Measurements from ENCODE around the gene DNAJB12. TPM values are rescaled to one million over a fixed set of nuclear protein-coding genes. Genes with fewer than 3 reads are reported as not detected.

Gene DNAJB12
- total and polyA plus RNA-seq, 10 of the 15 experiments (the other 5 are each of a cell fraction or from before 2014, with no cell fraction given), result 4.6 to 31.6 (median 18.8) TPM

- TF ChIP-seq, protein P1, sequence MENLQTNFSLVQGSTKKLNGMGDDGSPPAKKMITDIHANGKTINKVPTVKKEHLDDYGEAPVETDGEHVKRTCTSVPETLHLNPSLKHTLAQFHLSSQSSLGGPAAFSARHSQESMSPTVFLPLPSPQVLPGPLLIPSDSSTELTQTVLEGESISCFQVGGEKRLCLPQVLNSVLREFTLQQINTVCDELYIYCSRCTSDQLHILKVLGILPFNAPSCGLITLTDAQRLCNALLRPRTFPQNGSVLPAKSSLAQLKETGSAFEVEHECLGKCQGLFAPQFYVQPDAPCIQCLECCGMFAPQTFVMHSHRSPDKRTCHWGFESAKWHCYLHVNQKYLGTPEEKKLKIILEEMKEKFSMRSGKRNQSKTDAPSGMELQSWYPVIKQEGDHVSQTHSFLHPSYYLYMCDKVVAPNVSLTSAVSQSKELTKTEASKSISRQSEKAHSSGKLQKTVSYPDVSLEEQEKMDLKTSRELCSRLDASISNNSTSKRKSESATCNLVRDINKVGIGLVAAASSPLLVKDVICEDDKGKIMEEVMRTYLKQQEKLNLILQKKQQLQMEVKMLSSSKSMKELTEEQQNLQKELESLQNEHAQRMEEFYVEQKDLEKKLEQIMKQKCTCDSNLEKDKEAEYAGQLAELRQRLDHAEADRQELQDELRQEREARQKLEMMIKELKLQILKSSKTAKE (IDR thresholded peaks at IDR 0.05; ENCODE audit: low read depth, poor library complexity, severe bottlenecking), result no peak
- TF ChIP-seq, protein P2, sequence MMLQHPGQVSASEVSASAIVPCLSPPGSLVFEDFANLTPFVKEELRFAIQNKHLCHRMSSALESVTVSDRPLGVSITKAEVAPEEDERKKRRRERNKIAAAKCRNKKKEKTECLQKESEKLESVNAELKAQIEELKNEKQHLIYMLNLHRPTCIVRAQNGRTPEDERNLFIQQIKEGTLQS (IDR thresholded peaks at IDR 0.05; ENCODE audit: borderline replicate concordance, extremely low read depth, low read depth, low read length), result no peak
- TF ChIP-seq SREBF1 (IDR thresholded peaks at IDR 0.05; ENCODE audit: low read length) (no peak), NFIC (IDR thresholded peaks at IDR 0.05; ENCODE audit: low read depth, low read length) (no peak), FOXK2 (IDR thresholded peaks at IDR 0.05) (no peak)
- TF ChIP-seq, protein P3, sequence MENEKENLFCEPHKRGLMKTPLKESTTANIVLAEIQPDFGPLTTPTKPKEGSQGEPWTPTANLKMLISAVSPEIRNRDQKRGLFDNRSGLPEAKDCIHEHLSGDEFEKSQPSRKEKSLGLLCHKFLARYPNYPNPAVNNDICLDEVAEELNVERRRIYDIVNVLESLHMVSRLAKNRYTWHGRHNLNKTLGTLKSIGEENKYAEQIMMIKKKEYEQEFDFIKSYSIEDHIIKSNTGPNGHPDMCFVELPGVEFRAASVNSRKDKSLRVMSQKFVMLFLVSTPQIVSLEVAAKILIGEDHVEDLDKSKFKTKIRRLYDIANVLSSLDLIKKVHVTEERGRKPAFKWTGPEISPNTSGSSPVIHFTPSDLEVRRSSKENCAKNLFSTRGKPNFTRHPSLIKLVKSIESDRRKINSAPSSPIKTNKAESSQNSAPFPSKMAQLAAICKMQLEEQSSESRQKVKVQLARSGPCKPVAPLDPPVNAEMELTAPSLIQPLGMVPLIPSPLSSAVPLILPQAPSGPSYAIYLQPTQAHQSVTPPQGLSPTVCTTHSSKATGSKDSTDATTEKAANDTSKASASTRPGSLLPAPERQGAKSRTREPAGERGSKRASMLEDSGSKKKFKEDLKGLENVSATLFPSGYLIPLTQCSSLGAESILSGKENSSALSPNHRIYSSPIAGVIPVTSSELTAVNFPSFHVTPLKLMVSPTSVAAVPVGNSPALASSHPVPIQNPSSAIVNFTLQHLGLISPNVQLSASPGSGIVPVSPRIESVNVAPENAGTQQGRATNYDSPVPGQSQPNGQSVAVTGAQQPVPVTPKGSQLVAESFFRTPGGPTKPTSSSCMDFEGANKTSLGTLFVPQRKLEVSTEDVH (IDR thresholded peaks at IDR 0.05; ENCODE audit: low read depth, partially characterized antibody), result no peak
These were observed 25.1 kb upstream of the DNAJB12 start (continued) for GRCh38 chr10:72379776-72380175.

DNA sequence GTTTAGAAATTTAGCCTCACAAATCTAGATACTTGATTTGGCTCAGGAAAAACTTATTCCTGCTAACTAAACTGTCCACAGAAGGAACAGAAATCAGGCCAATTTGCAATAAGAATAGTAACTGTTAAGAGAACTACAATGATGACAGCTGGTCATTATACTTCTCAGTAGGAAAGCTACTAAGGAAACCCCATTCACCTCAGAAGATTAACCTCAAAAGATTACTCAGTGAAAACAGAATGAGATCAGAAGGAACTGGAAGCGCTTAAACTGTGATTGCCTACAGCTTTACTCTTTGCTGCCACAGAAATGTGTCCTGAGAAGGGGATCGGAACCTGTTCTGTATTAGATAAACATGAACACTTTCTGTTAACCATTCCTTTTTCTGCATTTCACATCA is 24.3 kb upstream of the DNAJB12 start:
- H3K4me3 ChIP-seq, result no peak overlapping the region
- no peak overlapping the region for H3K9ac ChIP-seq (ENCODE audit: control insufficient read depth, insufficient read depth, low read length)
- no peaks in the 10 kb centered on the region for H4K20me1 ChIP-seq (ENCODE audit: control insufficient read depth, insufficient read depth)
- DNase-seq (ENCODE audit: low read depth, low spot score), result no peak
- no peak overlapping the region for H3K27ac ChIP-seq (ENCODE audit: control insufficient read depth, insufficient read depth)
- H3K4me2 ChIP-seq (ENCODE audit: control insufficient read depth, insufficient read depth), result no peak overlapping the region
- no peaks in the 10 kb centered on the region for H3K4me1 ChIP-seq (ENCODE audit: control insufficient read depth, insufficient read depth, low read length)
- BruUV-seq (replicated peaks), result no TSS peak
- ChIA-PET SMC1A (ENCODE audit: uncharacterized antibody, unreplicated experiment) (no interaction called here), POLR2A (interaction anchor here (0.5 kb wide), 1 partner anchor 18 kb away, joined by 3 read pairs; no protein-coding TSS in a partner anchor), CTCF (no interaction called here), RAD21 (ENCODE audit: unreplicated experiment) (no interaction called here)
- 100% methylated on average over 2 of the region's 2 CpGs for WGBS (ENCODE audit: insufficient coverage, insufficient replicate concordance, low lambda C conversion rate, missing lambda C conversion rate)
- no peaks in the 10 kb centered on the region for H3K9me3 ChIP-seq (replicated peaks; ENCODE audit: control insufficient read depth, insufficient read depth, low read length)
- no peaks in the 10 kb centered on the region for H3K36me3 ChIP-seq (ENCODE audit: control insufficient read depth in 2 of 2, insufficient read depth in 2 of 2, low read length in 1 of 2)
- H2AFZ ChIP-seq (ENCODE audit: control insufficient read depth, low read depth, low read length), result no peak overlapping the region
- TF ChIP-seq WRNIP1 (IDR thresholded peaks at IDR 0.05; ENCODE audit: borderline replicate concordance, low read depth, low read length), result no peak
- peak; percentile 50; the same call in 1 of the 2 replicates for TF ChIP-seq RUNX3 (IDR thresholded peaks at IDR 0.05; ENCODE audit: low read length)
- in situ Hi-C loops (cut with MboI) (no loop called here), intact Hi-C loops (cut with micrococcal nuclease; ENCODE audit: unreplicated experiment) (no loop called here)
- no peak for ATAC-seq
- H3K27me3 ChIP-seq (replicated peaks in 1 of 2; ENCODE audit: control insufficient read depth in 2 of 2, insufficient read depth in 2 of 2, low read length in 1 of 2), result no peaks in the 10 kb centered on the region
- no peaks in the 10 kb centered on the region for H3K79me2 ChIP-seq (ENCODE audit: control insufficient read depth, insufficient read depth, low read length)
- no peak for FAIRE-seq

Data from GM12878 (cell line).